ENCODE measurements around the gene GLG1.
"Not testable (repeated sequence)": the region's sequence is repeated elsewhere in the genome, so short reads cannot be mapped to it uniquely, and the experiment has no call there.

Gene GLG1

DNA sequence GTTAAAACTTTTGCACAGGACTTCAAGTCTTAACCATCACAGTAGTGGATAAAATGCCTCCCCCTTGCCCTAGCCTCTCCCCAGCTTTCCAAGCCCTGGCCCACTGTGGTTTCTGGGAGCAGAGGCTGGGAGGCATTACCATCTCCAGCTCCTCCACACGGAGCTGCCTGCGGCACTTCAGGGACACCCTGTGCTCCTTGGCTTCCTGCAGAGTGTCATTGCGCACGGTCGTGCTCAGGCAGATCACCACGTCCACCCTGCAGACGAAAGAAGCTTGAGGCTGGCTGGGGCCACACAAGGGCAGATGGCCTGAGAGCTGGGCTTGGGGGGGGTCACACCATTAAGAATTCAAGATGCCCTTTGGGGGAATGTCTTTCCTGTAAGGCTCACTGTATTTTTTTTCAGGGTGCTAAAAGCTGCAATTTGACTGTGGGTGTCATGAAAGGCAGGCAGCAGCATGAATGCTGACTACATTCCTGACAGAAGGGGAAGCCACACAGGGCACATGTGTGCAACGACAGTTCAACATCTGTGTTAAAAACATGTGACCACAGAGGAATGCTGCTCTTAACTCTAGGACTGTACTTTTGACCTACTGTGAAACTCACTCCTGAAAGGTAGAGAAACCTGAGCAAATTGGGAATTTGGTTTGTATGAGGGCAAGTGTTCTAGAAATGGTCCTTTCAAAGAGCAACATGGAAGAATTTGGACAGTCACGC, 137.9 kb downstream of the GLG1 start:
- no peak for DNase-seq

DNA sequence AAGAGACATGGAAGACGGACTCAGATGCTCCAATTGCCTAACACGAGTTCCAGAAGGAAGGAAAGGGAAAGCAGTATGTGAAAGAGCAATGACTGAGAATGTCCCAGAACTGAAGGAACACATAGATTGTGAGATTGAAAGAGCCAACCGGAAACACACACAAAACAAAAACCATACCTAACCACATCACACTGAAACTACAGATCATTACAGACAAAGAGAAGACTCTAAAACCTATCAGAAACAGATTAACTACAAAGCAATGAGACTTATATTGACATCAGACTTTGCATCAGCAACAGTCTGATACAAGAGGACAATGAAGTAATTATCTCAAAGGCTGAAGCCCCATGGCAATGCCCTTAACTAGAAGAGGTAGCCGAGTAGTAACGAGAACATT, 140.0 kb downstream of the GLG1 start:
- no peak for DNase-seq

DNA sequence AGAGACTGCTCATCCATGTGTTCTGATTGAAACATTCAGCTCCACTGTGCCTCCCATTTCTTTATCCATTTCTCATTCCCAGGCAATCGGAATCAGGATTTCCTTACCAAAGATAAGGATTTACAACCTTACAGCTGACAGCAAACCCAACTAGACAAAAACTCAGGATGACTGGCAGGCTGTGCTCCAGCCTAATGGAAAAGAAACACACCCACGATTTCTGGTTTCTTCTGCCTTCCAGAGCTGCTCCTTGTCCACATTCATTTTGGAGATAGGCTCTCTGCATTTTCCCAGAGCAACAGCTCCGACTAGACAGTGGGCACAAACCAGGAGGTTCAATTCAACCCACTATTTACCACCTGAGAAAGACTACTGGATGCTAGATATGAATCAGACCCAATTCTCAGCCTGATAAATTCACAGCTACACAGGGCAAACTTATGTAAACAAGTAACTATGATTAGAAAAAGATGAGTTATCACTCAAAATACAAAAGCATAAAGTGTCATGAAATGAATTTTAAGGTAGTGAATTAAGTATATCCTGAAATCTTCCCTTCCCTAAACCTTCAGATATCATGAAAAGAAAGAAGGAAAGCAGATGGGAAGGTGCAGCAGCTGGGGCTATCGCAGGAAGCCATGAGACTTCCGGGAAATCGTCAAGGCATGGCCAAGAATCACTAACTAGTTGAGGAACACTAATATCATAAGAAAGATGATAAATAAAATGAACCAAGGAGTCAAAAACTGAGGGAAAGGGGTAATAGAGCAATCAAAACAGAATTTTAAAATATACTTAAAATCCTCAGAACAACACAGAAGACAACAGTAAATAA, 140.8 kb downstream of the GLG1 start:
- DNase-seq = no peak

DNA sequence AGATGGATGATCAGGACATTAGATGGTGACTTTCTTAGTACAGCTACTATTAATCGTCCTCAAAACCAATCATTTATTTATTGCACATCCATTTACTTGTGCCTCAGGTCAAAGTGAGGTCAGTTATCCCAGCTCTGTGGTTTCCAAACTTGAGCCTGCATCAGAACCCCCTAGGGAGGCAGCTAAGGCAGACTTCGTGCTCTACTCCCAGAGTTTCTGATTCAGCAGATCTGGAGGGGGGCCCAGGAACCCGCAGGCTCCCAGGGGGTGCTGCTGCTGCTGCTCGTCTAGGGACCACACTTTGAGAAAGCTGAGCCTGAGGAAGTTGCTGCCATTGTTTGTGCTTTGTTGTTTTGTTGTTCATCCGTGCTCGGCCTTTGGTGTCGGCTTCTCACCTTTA, 141.6 kb downstream of the GLG1 start:
- DNase-seq = no peak

DNA sequence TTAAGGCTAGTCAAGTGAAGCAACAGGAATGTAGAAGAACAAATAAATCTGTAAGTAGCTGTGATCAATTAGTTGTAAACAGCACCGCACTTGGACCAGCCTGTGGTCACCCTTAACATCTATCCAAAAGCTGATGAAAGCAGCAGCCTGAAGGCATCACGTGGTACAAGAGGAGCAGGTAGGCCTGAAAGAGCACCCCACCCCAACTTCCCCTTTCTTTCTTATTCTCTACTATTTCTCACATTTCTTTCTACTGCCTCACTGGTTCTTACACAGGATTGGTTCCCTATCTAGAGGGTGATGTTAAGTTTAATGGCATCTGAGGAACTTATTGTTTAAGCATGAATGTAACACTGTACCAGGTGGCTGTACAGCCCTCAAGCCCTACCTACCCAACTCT, 143.0 kb downstream of the GLG1 start:
- no peak for DNase-seq

DNA sequence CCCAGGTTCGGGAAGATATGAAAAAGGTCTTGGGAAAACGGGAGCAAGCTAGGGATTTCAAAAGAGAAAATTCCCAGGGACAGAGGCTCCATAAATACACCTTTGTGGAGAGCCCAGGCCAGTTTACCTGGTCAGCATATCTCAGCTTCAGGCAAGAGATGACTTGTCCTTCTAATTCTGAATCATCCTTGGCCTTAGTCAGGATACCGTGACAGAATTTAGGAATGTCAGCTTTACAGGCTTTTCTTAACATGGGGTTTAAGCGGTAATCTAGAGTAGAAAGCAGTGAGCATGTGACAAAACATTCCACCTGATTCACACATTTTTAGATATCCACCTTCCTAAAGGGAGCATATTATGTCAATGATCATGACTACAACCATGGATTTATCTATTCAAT, 144.6 kb downstream of the GLG1 start:
- no peak for DNase-seq

DNA sequence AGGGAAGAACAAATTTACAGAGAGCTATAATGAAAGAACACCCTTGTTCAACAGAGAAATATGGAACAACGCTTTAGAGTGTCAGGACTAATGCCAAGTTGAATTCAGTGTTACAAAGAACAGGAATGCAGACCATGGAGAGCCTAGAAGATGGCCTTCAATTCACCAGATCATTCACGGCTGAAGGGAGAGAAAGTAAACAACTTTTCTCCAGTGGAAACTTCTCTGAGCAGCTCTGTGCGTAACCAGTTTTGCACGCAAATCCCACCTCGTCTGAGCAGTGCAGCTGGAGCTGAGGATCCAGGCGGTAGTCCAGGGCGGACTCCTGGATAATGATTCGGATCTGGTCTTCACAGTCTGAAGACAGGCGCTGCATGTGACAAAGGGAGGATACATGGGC, 145.1 kb downstream of the GLG1 start:
- DNase-seq = no peak

DNA sequence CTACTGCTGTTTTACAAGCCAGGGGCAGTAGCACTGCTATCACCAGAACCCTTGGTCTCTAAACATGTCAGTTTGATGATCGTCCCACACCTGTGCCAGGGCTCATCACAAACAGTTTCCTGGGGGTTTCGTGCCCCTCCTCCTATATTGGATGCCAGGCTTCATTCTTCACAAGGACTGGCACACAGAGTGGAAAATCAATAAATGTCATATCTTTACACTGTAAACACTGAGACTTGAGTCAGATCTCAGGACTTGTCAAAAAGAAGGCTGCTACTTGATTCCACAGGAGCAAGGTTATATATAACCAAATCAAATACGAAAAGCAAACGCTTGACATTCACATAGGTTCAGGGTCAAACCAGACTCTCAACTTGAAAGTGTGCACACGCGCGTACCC, 146.4 kb downstream of the GLG1 start:
- no peak for DNase-seq

DNA sequence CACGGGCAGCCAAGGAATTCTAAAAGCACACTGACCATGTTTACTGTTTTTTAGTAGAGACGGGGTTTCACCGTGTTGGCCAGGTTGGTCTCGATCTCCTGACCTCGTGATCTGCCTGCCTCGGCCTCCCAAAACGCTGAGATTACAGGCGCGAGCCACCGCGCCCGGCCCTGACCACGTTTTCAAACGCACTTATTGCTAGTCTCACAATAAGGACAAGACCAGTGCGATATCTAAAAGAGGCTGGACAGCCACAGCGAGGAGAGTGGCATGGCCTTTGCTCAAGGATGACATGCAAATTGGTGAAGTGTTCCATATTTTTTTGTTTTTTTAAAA, 150.7 kb downstream of the GLG1 start:
- no peak for DNase-seq

DNA sequence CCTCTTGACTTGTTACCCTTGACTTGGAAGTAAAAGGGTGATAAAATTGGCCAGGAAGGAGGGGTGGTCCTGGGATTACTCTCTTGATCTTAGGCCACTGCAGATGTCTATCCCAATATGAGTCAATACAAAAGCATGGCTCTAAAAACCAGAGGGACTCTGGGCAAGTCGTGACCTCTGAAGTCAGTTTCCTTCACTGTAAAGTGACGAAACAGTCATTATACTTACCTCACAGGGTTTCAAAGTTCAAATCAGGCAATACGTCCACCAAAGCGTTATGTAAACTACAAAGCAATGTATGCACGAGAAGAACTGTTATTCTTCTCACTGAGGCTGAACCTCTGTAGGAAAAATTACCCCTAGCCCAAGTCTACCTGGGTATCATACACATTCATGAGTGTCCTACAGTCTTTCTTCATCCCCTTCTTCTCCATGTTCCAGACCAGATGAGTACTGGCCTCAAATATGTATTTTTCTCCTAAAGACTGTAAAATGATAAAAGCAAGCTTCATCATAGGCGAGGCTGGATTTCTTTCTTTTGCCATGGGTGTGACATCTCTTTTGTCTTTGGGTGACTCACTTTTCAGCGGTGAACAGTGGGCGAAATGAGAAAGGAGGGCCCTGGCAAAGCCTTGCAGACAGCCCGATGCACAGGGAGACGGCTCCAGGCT, 151.2 kb downstream of the GLG1 start:
- DNase-seq = no peak

DNA sequence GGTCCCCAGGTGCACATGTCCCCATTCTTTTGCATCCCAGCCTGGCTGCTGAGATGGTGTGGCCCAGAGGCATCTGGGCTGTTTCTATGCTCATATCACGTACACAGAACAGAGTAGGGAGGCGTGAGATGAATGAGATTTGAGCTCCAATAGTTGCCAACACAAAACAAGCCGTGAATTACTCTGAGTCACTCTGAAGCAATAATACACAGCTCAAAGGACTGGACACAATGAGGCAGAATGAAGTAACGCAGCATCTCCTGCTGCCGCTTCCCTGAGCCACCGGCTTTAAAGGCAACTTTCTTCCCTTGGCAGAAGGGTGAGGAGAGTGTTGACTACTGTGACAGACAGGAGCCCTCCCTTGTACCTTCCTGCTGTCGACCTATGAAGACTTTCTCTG, 151.7 kb downstream of the GLG1 start:
- no peak for DNase-seq

DNA sequence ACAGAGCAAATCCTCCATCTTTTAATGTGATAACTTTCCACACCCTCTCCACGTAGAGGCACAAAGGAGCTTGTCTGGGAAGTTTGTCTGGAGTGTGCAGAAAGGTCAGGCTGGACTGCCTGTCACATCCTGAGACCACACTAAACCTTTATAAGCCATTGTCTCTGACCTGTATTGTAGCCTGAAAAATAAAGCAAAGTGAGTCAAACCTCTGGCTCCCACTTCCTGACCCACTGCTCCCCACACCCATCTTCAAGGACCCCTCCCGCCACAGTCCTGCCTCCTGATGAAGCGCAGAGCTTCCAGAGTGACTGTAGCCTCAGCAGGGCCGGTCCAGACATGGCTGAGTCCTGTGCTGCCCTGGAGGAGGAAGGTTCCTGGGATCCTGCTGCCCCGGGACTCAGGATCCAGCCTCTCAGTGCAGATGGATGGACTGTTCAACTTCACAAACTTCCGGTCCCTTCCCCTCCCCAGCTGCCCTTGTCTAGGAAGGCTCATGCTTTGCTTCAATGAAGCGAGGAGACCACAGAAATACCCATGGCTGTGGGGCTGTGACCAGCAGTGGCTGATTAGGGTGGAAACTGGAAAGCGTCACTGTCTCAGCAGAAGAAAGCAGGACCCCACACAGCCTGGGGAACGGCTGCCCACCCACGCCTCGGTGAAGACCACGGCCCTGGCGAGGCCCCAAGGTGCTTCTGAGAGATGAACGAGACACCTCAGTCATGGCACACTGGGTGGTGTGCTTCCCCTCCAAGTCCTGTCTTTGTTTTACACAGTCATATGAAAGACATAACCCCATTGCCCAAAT, 154.8 kb downstream of the GLG1 start:
- no peak for DNase-seq

DNA sequence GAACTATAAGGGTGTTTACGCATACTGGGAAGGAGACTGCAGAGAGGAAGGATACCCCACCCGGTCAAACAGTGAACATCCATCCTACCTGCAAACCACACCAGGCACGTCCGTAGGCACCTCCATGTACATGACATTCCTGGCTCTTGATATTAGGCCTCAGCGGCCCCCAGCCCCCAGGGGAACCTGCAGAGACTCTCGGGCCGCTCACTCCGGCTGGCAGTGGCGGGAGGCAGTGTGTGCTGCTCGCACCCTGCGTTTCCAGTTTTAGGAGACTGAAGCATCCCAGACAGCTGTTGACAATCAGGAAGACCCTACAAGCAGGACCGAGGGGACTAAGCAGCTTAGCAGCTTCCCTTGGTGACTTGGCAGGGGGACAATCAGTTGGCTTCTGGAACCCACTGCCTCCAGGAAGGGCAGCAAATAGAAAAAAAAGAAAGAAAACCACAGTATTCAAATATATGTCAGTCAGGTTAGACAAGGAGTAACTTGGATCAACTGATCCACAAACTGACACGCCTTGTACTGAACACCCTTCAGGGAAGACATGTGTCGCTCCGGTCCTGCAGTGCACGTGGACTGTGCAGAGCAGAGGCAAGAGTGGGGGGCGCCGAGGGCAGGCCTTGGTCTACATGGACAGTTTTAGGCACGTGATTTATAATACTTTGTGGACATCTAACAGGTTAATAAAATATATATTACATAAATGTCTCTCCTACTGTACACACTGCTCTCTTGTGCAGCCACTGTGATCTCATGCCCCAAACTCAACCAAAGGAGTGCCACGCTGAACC, 155.8 kb downstream of the GLG1 start:
- no peak for DNase-seq

DNA sequence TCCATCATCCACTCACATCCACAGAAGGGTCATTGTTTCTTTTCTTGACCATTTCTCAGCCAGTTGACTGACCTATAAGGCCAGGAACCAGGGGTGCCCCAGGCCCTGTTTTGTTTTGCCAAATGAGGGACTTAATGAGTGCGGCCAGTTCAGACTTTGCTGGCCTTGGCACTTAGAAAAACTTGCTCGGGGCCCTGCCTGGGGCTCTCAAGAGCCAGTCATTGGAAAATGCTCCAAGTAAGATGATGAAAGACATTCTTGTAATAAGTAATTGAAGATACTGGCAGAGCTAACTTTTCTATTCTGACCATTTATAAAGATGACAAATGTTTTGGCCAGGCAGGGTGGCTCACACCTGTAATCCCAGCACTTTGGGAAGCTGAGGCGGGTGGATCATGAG, 156.7 kb downstream of the GLG1 start:
- no peak for DNase-seq

DNA sequence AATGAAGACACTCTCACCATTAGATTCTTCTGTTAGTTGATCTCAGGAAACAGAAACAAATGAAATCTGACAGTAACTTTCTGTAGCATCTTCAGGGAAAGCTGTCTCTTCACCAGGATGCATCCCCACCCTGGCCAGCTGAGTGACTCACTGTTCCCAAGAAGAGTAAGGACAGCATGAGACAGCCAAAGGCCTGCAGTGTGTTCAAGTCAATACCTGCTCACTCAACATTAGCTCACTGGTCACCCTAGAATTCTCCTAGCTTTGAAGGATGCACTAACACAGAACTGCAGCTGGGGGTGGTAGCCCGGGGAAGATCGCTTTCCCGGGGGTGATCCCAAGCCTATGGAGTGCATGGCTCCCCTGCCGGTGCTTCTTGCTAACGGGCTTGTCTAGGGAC, 157.4 kb downstream of the GLG1 start:
- DNase-seq = no peak

DNA sequence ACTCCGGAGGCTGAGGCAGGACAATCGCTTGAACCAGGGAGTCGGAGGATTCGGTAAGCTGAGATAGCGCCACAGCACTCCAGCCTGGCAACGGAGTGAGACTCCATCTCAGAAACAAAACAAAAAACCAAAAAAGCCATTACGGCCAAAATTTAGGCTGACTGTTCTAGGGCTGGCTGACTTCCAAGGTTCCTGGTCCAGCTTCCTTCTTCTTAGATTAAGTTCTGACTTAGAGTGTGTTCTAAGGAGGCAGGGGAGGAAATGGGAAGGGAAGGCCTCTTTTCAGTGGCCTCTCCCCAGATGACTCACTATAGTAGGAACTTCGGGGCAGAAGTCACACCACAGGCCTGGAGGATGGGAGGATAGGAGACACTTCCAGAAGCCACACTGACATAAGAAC, 157.9 kb downstream of the GLG1 start:
- DNase-seq = no peak

DNA sequence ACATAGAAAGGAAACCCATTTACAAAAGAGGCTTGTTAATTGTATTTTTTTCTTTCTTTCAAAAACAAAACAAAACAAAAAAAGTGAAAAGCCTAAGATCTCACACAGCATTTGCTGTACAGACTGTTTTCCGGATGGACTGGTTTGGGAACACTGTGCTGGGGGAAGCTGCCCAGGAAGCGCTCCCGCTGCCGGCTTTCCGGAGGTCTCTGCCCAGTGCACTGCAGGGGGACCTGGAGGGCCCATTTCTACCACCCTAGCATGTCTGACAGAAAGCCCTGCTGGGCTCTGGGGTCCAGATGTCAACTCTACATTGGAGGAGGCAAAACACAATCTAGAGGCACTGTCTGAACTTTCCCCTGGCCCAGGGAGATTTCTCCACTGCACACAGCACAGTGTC, 159.3 kb downstream of the GLG1 start:
- no peak for DNase-seq

DNA sequence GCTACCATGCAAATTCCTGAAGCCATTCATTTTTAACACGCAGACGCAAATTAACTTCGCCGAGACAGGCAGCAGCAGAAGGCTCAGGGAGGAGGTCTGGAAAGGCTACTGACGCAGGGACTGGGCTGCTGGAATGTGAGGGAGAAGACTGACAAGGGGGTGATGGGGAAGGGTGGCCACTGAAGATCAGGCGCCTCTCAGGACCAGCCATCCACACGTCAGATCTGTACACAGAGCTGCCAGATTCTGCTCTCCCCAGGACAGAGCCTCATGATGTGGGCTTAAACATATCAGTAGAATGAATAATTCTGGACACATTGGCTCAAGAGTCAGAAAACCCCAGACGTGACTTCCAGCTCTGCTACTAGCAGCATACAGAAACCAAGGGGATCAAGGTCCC, 160.0 kb downstream of the GLG1 start:
- DNase-seq = no peak

DNA sequence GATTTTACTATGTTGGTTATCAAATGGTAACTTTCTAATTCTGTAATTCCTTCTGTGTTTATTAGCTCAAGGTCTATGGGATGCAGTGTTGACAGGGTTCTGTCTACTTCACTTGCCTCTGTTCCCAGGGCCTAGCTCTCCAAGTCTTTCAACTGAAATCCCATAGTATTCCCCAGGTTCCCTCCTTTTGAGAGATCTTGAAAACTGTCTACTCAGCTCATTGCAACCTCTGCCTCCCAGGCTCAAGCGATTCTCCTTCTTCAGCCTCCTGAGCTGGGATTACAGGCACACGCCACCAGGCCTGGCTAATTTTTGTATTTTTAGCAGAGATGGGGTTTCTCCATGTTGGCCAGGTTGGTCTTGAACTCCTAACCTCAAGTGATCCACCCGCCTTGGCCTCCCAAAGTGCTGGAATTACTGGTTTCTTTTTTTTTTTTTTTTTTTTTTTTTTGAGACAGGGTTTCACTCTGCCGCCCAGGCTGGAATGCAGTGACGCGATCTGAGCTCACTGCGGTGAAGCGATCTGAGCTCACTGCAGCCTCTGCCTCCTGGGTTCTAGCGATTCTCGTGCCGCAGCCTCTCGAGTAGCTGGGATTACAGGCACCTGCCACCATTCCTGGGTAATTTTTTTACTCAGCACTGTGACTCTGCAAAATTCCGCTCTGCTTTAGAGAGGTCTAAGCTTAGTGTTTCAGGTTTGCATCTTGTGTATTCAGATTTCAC, 163.1 kb downstream of the GLG1 start:
- not testable (repeated sequence) for DNase-seq

DNA sequence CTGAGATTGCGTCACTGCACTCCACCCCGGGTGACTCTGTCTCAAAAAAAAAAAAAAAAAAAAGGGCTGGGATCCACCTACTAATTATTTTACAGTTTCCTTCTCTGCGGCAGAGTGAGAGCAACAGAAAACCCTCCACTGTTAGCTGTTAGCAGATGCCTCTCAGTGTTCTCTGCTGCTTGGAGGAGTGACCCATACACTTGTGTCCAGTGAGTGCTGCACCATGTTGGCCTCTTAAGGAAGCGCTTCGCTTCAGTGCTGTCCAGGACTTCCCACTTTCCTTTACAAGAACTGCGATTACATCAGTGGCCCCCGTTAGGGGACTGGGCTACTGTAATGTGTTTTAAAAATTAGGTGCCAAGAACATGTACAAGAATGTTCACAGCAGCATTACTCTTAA, 167.2 kb downstream of the GLG1 start:
- no peak for DNase-seq

DNA sequence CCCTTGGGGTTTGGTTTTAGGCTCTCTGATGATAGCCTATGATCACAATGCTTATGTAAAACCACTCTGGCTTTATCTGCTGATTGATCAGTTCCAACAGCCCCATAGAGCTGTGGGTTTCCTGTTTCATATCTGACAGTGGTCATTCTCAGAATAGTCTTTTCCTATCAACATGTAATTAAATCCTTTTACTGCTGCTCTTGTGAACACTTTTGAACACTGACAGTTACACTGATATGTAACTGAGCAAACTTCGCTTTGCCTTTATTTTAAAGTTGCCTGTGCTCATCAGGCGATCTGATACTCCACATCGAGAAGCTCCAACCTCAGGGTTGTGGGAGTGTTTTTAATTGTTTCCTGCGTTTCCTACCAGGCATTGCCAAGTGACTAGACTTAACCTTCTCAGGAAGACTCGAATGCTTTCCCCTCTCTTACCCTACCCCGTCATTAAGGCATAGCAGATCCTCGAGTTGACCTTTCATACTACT, 168.4 kb downstream of the GLG1 start:
- DNase-seq = no peak

DNA sequence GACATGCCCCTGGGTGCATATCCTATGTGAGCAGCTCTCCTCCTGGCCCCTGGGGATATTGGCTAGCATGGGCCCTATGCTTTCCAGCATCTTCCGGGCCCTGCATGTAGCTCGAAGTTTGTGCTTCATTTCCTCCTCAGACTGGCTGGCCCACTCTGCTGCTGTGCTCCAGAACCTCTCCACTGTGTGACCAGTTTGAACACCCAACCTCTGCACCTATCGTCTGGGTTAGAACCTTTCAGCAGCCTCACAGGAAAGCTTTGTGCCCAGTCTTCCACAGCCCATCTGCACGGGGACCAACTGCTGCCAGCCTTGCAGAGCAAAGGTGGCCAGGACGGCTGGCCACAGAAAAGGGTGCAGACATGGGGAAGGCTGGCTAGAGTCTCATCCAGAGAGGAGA, 175.4 kb downstream of the GLG1 start:
- DNase-seq = no peak

Measured in GDM1 (cell line).